ENCODE data around the gene CXCL1. TPM values are rescaled to one million over a fixed set of nuclear protein-coding genes. Genes with fewer than 3 reads are reported as not detected.
A peak's percentile ranks its signal among the peaks of the same experiment; 100 is the strongest.

Gene CXCL1
- total RNA-seq = 10 to 100 TPM; 49.4 to 51.7 TPM
- 100 to 1,000 TPM in 1 of 2 donors, 10 to 100 TPM in 1; 43.5 to 445 TPM for polyA plus RNA-seq
- long read RNA-seq, donor 1 = 0 reads
- long read RNA-seq, donor 2, partial matches to known transcripts = 0 of 1 reads
- long read RNA-seq, donor 2, other reads (novel, unspliced or antisense) = 0 of 1 reads
- long read RNA-seq, donor 3 = 0 reads
- long read RNA-seq, donor 4, partial matches to known transcripts = 17 of 109 reads
- long read RNA-seq, donor 4, other reads (novel, unspliced or antisense) = 92 of 109 reads
- long read RNA-seq, donor 5, partial matches to known transcripts = 0 of 1 reads
- long read RNA-seq, donor 5, other reads (novel, unspliced or antisense) = 0 of 1 reads

DNA sequence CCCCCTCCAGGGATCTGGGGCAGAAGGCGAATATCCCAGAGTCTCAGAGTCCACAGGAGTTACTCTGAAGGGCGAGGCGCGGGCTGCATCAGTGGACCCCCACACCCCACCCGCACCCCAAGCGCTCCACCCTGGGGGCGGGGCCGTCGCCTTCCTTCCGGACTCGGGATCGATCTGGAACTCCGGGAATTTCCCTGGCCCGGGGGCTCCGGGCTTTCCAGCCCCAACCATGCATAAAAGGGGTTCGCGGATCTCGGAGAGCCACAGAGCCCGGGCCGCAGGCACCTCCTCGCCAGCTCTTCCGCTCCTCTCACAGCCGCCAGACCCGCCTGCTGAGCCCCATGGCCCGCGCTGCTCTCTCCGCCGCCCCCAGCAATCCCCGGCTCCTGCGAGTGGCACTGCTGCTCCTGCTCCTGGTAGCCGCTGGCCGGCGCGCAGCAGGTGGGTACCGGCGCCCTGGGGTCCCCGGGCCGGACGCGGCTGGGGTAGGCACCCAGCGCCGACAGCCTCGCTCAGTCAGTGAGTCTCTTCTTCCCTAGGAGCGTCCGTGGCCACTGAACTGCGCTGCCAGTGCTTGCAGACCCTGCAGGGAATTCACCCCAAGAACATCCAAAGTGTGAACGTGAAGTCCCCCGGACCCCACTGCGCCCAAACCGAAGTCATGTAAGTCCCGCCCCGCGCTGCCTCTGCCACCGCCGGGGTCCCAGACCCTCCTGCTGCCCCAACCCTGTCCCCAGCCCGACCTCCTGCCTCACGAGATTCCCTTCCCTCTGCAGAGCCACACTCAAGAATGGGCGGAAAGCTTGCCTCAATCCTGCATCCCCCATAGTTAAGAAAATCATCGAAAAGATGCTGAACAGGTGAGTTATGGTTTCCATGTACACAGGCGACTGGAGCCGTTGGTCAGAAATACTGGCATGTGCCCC is at the start of gene CXCL1:
Gene CXCL1, plus strand, starts transcription at position 264 of the 926 bp plus-strand sequence. Its CDS starts 78 bp downstream, at position 342.
- Histone ChIP-seq H3K27me3 (ENCODE audit: control insufficient read depth in 3 of 3, insufficient read depth in 3 of 3, low read length in 2 of 3) (peaks cover 0 to 11% (median 7%) of the 10 kb centered on the region in 3 donors), H3K27ac (ENCODE audit: low read depth in 1 of 2, low read length in 1 of 2) (peak within 1 kb of the TSS in 1 of 2 donors; percentile 68), H3K9me3 (ENCODE audit: control insufficient read depth in 4 of 4, insufficient read depth in 3 of 4, low read length in 3 of 4) (no peaks in the 10 kb centered on the region), H3K4me3 (peak within 1 kb of the TSS; percentile 55), H3K4me1 (ENCODE audit: control insufficient read depth in 5 of 5, insufficient read depth in 5 of 5, low read length in 5 of 5) (peaks cover 0 to 16% (median 0%) of the 10 kb centered on the region in 5 donors), H3K9ac (ENCODE audit: insufficient read depth in 1 of 2, low read length in 2 of 2) (peak within 1 kb of the TSS in 1 of 2 donors; percentile 41), H3K36me3 (ENCODE audit: control insufficient read depth in 4 of 4, insufficient read depth in 4 of 4, low read length in 4 of 4) (no peaks in the 10 kb centered on the region)
- 10% methylated on average over 57 to 61 of the region's 61 CpGs for WGBS, 2 donors
- TF ChIP-seq, protein P1, sequence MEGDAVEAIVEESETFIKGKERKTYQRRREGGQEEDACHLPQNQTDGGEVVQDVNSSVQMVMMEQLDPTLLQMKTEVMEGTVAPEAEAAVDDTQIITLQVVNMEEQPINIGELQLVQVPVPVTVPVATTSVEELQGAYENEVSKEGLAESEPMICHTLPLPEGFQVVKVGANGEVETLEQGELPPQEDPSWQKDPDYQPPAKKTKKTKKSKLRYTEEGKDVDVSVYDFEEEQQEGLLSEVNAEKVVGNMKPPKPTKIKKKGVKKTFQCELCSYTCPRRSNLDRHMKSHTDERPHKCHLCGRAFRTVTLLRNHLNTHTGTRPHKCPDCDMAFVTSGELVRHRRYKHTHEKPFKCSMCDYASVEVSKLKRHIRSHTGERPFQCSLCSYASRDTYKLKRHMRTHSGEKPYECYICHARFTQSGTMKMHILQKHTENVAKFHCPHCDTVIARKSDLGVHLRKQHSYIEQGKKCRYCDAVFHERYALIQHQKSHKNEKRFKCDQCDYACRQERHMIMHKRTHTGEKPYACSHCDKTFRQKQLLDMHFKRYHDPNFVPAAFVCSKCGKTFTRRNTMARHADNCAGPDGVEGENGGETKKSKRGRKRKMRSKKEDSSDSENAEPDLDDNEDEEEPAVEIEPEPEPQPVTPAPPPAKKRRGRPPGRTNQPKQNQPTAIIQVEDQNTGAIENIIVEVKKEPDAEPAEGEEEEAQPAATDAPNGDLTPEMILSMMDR (IDR thresholded peaks at IDR 0.05; ENCODE audit: control extremely low read depth, extremely low read depth) = no peak
- DNase-seq = peak; percentile 16 to 32 (median 31)
- ATAC-seq (ENCODE audit: insufficient read depth, low FRiP score) = peak; percentile 32

DNA sequence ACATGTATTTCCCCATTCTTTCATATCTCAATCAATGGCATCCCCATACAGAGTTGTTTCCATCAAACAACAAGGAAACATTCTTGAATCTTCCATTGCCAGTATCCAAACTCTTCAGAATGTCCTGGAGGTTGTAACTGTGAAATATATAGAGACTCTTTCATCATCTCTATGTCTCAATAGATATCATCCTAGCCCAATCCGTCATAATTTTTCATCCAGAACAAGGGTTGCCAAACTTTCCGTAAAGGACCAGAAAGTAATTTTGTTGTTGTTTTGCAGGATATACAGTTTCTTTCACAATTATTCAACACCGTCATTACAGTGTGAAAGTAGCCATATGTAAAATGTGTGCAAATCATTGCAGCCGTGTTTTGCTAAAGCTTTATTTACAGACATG is 47.9 kb upstream of the CXCL1 start:
- Histone ChIP-seq H3K4me3 (no peak overlapping the region), H3K27me3 (ENCODE audit: control insufficient read depth in 3 of 3, insufficient read depth in 3 of 3, low read length in 2 of 3) (no peaks in the 10 kb centered on the region), H3K4me1 (ENCODE audit: control insufficient read depth in 5 of 5, insufficient read depth in 5 of 5, low read length in 5 of 5) (no peaks in the 10 kb centered on the region), H3K27ac (ENCODE audit: low read depth in 1 of 2, low read length in 1 of 2) (no peak overlapping the region), H3K9me3 (ENCODE audit: control insufficient read depth in 4 of 4, insufficient read depth in 3 of 4, low read length in 3 of 4) (no peaks in the 10 kb centered on the region), H3K9ac (ENCODE audit: insufficient read depth in 1 of 2, low read length in 2 of 2) (no peak overlapping the region), H3K36me3 (ENCODE audit: control insufficient read depth in 4 of 4, insufficient read depth in 4 of 4, low read length in 4 of 4) (no peaks in the 10 kb centered on the region)
- DNase-seq (no peak), ATAC-seq (ENCODE audit: insufficient read depth, low FRiP score) (no peak)
- TF ChIP-seq, protein P1 (IDR thresholded peaks at IDR 0.05; ENCODE audit: control extremely low read depth, extremely low read depth) = no peak
- 42 to 78% methylated on average over 4 of the region's 4 CpGs for WGBS, 2 donors

DNA sequence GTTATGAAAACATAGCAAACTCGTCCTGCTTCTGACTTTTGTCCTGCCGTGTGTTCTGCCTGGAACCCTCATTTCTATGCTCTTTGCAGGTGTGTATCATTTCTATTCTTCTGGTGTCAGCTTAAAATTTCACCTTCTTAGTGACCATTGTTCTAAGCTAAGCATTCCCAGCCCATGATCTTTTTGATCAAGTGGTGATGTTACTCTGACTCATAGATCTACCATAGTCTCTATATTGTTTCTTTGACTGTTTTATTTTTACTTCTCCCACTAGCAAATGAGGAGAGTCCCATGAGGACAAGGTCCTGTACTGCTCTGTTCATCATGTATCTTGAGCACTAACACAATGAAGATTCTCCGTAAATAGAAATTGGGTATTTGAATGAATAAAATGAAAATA is 46.8 kb upstream of the CXCL1 start:
- TF ChIP-seq, protein P1 (IDR thresholded peaks at IDR 0.05; ENCODE audit: control extremely low read depth, extremely low read depth) = no peak
- Histone ChIP-seq H3K9ac (ENCODE audit: insufficient read depth in 1 of 2, low read length in 2 of 2) (no peak overlapping the region), H3K27me3 (ENCODE audit: control insufficient read depth in 3 of 3, insufficient read depth in 3 of 3, low read length in 2 of 3) (no peaks in the 10 kb centered on the region), H3K4me3 (no peak overlapping the region), H3K36me3 (ENCODE audit: control insufficient read depth in 4 of 4, insufficient read depth in 4 of 4, low read length in 4 of 4) (no peaks in the 10 kb centered on the region), H3K9me3 (ENCODE audit: control insufficient read depth in 4 of 4, insufficient read depth in 3 of 4, low read length in 3 of 4) (no peaks in the 10 kb centered on the region), H3K4me1 (ENCODE audit: control insufficient read depth in 5 of 5, insufficient read depth in 5 of 5, low read length in 5 of 5) (no peaks in the 10 kb centered on the region), H3K27ac (ENCODE audit: low read depth in 1 of 2, low read length in 1 of 2) (no peak overlapping the region)
- DNase-seq (no peak), ATAC-seq (ENCODE audit: insufficient read depth, low FRiP score) (no peak)
- 85 to 92% methylated on average over 3 of the region's 3 CpGs for WGBS, 2 donors
